Measurements from ENCODE around the gene TTC9. TPM values are rescaled to one million over a fixed set of nuclear protein-coding genes. Genes with fewer than 3 reads are reported as not detected.

The TTC9 gene
- total and polyA plus RNA-seq, 4 donors, result 0.09 to 0.98 (median 0.45) TPM

DNA sequence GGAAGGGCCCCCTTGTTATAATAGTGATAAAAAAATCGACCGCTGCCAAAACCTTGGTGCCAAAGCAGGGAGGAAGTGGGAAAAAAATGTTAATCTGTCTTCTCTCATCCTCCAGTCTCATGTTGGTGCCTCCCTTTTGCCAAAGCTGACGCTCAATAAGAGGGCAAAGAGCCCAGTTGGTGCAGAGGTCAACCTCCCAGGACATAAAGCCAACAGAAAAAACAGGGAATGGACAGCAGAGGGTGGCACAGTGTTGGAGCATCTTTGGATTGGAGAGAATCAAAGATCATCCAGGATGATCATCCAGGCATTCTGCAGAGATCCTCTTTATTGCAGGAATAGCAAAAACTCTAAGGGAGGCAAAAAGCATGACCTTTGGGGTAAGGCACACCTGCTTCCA is 9.8 kb upstream of the TTC9 start (continued):
- TF ChIP-seq, protein P1, sequence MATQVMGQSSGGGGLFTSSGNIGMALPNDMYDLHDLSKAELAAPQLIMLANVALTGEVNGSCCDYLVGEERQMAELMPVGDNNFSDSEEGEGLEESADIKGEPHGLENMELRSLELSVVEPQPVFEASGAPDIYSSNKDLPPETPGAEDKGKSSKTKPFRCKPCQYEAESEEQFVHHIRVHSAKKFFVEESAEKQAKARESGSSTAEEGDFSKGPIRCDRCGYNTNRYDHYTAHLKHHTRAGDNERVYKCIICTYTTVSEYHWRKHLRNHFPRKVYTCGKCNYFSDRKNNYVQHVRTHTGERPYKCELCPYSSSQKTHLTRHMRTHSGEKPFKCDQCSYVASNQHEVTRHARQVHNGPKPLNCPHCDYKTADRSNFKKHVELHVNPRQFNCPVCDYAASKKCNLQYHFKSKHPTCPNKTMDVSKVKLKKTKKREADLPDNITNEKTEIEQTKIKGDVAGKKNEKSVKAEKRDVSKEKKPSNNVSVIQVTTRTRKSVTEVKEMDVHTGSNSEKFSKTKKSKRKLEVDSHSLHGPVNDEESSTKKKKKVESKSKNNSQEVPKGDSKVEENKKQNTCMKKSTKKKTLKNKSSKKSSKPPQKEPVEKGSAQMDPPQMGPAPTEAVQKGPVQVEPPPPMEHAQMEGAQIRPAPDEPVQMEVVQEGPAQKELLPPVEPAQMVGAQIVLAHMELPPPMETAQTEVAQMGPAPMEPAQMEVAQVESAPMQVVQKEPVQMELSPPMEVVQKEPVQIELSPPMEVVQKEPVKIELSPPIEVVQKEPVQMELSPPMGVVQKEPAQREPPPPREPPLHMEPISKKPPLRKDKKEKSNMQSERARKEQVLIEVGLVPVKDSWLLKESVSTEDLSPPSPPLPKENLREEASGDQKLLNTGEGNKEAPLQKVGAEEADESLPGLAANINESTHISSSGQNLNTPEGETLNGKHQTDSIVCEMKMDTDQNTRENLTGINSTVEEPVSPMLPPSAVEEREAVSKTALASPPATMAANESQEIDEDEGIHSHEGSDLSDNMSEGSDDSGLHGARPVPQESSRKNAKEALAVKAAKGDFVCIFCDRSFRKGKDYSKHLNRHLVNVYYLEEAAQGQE (IDR thresholded peaks at IDR 0.05), result peak; percentile 54
- TF ChIP-seq, protein P2, sequence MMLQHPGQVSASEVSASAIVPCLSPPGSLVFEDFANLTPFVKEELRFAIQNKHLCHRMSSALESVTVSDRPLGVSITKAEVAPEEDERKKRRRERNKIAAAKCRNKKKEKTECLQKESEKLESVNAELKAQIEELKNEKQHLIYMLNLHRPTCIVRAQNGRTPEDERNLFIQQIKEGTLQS (IDR thresholded peaks at IDR 0.05), result no peak
- peak; percentile 15 for TF ChIP-seq FOXA2 (IDR thresholded peaks at IDR 0.05)
- TF ChIP-seq SP1 (IDR thresholded peaks at IDR 0.05), result peak; percentile 71
- TF ChIP-seq RXRA (IDR thresholded peaks at IDR 0.05), result peak; percentile 87 to 91
- peak; percentile 90 to 92 for TF ChIP-seq RAD21 (IDR thresholded peaks at IDR 0.05)
- peak; percentile 29 for TF ChIP-seq YY1 (IDR thresholded peaks at IDR 0.05)
- peak in 1 of 2 donors; percentile 17 for TF ChIP-seq JUND (IDR thresholded peaks at IDR 0.05)

DNA sequence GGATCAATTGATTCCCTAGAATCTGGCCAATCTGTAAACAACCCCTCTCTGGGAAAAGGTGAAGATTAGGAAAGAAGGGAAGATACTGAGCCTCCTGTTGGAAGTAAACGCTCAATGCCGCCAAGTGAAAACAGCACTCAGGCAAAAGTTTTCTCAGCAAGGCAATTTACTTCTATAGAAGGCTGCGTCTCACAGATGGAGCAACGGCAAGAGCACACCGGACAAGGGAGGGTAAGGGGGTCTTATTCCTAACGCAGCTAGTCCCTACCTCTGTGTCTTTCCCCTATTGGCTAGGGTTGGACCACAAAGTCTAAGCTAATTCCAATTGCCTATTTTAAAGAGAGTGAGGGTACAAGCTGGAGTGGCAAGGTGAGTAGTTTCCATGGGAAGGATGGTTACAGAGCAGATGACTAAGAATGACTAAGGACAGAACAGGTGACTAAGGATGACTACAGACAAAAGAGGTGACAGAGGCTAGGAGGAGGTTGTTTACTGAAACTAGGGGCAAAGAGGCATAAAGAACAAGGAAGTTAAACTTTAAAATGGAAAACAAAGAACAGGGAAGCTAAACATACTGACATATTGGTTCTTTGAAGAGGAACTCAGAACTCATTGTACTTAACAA is 5.6 kb upstream of the TTC9 start:
- Histone ChIP-seq H3K9ac (ENCODE audit: low read depth in 1 of 2, low read length in 2 of 2) (no peak overlapping the region), H3K27me3 (ENCODE audit: control insufficient read depth in 4 of 4, insufficient read depth in 4 of 4, low read length in 3 of 4) (peaks cover 0 to 5% (median 0%) of the 10 kb centered on the region in 4 donors), H3K9me3 (ENCODE audit: control insufficient read depth in 4 of 4, low read length in 3 of 4) (peaks cover 0 to 9% (median 0%) of the 10 kb centered on the region in 4 donors), H3K4me3 (ENCODE audit: low read depth in 1 of 3, low read length in 3 of 3) (no peak overlapping the region), H3K27ac (ENCODE audit: low read depth in 1 of 2, low read length in 2 of 2) (no peak overlapping the region), H3K4me1 (ENCODE audit: control insufficient read depth in 4 of 4, insufficient read depth in 4 of 4, low read length in 3 of 4) (peaks cover 0 to 6% (median 5%) of the 10 kb centered on the region in 4 donors), H3K36me3 (ENCODE audit: control insufficient read depth in 4 of 4, insufficient read depth in 3 of 4, low read depth in 1 of 4, low read length in 3 of 4) (no peaks in the 10 kb centered on the region)
- DNase-seq (ENCODE audit: low spot score), result no peak
- TF ChIP-seq, protein P3, sequence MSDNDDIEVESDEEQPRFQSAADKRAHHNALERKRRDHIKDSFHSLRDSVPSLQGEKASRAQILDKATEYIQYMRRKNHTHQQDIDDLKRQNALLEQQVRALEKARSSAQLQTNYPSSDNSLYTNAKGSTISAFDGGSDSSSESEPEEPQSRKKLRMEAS (IDR thresholded peaks at IDR 0.05), result no peak
- TF ChIP-seq TAF1 (conservative IDR thresholded peaks at IDR 0.05) (no peak), RAD21 (IDR thresholded peaks at IDR 0.05) (no peak), GABPA (IDR thresholded peaks at IDR 0.05 in 1 of 2, conservative IDR thresholded peaks at IDR 0.05 in 1 of 2) (no peak), JUND (IDR thresholded peaks at IDR 0.05) (no peak), FOXA1 (IDR thresholded peaks at IDR 0.05) (no peak), NR2F2 (IDR thresholded peaks at IDR 0.05) (no peak), EGR1 (IDR thresholded peaks at IDR 0.05; ENCODE audit: low read depth in 2 of 2) (no peak), HNF4G (IDR thresholded peaks at IDR 0.05) (no peak)
- TF ChIP-seq, protein P2 (IDR thresholded peaks at IDR 0.05), result no peak
- TF ChIP-seq, protein P4, sequence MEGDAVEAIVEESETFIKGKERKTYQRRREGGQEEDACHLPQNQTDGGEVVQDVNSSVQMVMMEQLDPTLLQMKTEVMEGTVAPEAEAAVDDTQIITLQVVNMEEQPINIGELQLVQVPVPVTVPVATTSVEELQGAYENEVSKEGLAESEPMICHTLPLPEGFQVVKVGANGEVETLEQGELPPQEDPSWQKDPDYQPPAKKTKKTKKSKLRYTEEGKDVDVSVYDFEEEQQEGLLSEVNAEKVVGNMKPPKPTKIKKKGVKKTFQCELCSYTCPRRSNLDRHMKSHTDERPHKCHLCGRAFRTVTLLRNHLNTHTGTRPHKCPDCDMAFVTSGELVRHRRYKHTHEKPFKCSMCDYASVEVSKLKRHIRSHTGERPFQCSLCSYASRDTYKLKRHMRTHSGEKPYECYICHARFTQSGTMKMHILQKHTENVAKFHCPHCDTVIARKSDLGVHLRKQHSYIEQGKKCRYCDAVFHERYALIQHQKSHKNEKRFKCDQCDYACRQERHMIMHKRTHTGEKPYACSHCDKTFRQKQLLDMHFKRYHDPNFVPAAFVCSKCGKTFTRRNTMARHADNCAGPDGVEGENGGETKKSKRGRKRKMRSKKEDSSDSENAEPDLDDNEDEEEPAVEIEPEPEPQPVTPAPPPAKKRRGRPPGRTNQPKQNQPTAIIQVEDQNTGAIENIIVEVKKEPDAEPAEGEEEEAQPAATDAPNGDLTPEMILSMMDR (IDR thresholded peaks at IDR 0.05; ENCODE audit: low read depth, low read length, missing input control), result no peak
- WGBS, result 95% methylated on average over 6 of the region's 6 CpGs

Data from liver (tissue), 9 donors.